PC-3 (cell line): ENCODE data around the gene LMO7.

Experiments
- EZH2 ChIP-seq: fragments of 300-600 bp; sonication (generic); IDR thresholded peaks from one replicate; pipeline ENCODE4 v1.6.1; 2017; ENCODE audit warnings: antibody characterized with exemption, mild to moderate bottlenecking, low read length; ENCODE audit not compliant: unreplicated experiment
- EZH2phosphoT487 ChIP-seq: fragments of 300-600 bp; sonication (generic); IDR thresholded peaks from 2 replicates; pipeline ENCODE4 v1.6.1; 2018; ENCODE audit warnings: mild to moderate bottlenecking, antibody characterized with exemption, low read length, borderline replicate concordance
- TF ChIP-seq, protein P1 (sequence below): fragments of 300-600 bp; sonication (generic); conservative IDR thresholded peaks from 2 replicates; pipeline ENCODE4 v1.5.1; 2017; ENCODE audit warnings: antibody characterized with exemption, low read depth, mild to moderate bottlenecking, low read length

DNA sequence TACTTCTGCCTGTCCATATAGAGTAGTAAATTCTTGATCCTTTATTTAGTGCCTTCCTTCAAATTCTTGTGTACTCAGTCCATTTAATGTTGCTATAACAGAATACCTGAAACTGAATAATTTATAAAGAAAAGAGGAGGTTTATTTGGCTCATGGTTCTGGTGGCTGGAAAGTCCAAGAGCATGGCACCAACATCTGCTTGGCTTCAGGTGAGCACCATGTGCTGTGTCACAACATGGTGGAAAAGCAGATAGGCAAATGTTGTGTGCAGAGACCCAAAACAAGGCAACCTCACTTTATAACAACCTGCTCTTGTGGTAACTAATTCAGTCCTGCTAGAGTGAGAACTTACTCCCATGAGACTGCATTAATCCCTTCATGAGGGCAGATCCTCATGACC is 195.3 kb downstream of the LMO7 start:
- TF ChIP-seq, protein P1, sequence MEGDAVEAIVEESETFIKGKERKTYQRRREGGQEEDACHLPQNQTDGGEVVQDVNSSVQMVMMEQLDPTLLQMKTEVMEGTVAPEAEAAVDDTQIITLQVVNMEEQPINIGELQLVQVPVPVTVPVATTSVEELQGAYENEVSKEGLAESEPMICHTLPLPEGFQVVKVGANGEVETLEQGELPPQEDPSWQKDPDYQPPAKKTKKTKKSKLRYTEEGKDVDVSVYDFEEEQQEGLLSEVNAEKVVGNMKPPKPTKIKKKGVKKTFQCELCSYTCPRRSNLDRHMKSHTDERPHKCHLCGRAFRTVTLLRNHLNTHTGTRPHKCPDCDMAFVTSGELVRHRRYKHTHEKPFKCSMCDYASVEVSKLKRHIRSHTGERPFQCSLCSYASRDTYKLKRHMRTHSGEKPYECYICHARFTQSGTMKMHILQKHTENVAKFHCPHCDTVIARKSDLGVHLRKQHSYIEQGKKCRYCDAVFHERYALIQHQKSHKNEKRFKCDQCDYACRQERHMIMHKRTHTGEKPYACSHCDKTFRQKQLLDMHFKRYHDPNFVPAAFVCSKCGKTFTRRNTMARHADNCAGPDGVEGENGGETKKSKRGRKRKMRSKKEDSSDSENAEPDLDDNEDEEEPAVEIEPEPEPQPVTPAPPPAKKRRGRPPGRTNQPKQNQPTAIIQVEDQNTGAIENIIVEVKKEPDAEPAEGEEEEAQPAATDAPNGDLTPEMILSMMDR: no peak
- no peak for TF ChIP-seq EZH2phosphoT487
- no peak for TF ChIP-seq EZH2
